G401 (cell line): ENCODE data around the gene TBL1XR1. TPM values are rescaled to one million over a fixed set of nuclear protein-coding genes. Genes with fewer than 3 reads are reported as not detected.
"Not testable (repeated sequence)": the region's sequence is repeated elsewhere in the genome, so short reads cannot be mapped to it uniquely, and the experiment has no call there.

ENCODE experiments used
- DNase-seq: peaks from one replicate; pipeline ENCODE4 v3.0.0-alpha.2; 2015; ENCODE audit warnings: low spot score
- in situ Hi-C: cut with HindIII; loops from 2 replicates; pipeline ENCODE4 v1.10.0; 2016; ENCODE audit warnings: low sequenced_read_pairs, mixed read lengths
- total RNA-seq: library from RNA; depleted of rRNA; stranded (reverse); fragments of >200 nt; shearing (Covaris generic); gene quantifications from 2 replicates; pipeline ENCODE4 v1.2.3, GENCODE V29; 2014

TBL1XR1 gene
- total RNA-seq, 1 experiment from 2014 or later: 68.1 TPM

DNA sequence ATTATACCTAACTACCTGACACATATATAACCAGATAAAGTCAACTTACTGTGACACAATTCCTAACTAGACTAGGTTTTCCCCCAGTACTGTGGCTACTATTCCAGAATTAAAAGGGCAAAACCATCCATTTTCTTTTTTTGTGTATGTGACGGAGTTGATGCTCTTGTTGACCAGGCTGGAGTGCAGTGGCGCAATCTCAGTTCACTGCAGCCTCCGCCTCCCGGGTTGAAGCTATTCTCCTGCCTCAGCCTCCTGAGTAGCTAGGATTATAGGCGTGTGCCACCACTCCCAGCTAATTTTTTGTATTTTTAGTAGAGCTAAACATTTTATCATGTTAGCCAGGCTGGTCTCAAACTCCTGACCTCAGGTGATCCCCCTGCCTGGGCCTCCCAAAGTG lies 7.1 kb downstream of the TBL1XR1 start:
- in situ Hi-C loops, DNase-seq: not testable (repeated sequence)

DNA sequence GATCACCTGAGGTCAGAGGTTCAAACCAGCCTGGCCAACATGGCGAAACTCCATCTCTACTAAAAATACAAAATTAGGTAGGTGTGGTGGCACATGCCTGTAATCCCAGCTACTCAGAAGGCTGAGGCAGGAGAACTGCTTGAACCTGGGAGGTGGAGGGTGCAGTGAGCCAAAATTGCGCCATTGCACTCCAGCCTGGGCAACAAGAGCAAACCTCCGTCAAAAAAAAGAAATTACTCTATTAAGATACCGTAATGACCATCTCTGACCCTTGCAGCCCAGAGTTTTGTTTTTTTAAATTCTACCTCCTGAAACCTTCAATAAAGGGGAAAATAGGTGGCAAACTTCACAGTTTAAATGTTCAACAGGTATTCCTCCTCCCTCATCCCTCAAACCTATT lies 9.0 kb downstream of the TBL1XR1 start:
- DNase-seq, in situ Hi-C loops: not testable (repeated sequence)

DNA sequence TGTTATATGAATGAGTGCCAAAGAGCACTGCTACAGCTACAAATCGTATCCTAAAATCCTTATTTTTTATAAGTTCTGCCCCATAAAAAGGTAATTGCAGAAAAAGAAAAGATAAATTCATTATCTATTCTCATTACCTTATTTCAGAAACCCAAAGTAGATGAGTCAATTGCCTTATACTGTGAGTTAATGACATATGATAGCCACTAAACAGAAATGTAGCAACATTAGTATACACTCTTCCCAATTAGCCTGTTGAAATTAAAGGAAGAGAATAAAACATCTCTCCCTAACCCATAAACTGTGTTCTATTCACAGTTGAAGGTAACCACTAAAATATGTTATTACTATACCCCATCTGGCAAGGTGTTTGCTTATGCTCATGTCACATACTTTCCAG lies 11.0 kb downstream of the TBL1XR1 start:
- in situ Hi-C loops: no loop called here
- DNase-seq: no peak

DNA sequence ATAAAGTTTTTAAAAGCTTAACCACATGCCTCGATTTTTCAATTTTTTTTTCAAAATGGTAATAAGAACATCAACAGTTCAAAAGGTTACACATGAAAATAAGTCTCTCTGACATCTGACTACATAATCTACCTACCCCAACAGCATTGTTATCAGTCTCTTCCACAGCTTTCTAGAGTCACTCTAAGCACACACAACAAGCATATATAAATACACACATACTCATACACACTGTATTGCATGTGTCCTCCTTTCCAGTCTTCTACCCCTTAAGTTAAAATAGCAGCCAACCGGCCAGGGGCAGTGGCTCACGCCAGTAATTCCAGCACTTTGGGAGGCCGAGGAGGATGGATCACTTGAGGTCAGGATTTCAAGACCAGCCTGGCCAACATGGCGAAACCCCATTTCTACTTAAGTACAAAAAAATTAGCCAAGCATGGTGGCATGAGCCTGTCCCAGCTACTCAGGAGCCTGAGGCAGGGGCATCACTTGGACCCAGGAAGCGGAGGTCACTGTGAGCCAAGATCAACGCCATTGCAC lies 12.2 kb downstream of the TBL1XR1 start:
- DNase-seq: no peak
- in situ Hi-C loops: no loop called here

DNA sequence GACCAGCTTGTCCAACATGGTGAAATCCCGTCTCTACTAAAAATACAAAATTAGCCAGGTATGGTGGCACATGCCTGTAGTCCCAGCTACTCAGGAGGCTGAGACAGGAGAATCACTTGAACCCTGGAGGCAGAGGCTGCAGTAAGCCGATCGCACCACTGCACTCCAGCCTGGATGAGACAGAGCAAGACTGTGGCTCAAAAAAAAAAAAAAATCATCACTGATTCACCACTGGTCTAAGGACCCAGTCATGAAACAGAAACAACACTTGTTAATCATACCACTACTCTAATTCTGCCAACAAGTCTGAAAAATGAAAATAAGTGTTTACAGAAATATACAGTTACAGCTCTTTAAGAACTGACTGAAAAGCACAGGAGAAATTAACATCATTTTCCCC lies 12.7 kb downstream of the TBL1XR1 start:
- in situ Hi-C loops, DNase-seq: not testable (repeated sequence)

DNA sequence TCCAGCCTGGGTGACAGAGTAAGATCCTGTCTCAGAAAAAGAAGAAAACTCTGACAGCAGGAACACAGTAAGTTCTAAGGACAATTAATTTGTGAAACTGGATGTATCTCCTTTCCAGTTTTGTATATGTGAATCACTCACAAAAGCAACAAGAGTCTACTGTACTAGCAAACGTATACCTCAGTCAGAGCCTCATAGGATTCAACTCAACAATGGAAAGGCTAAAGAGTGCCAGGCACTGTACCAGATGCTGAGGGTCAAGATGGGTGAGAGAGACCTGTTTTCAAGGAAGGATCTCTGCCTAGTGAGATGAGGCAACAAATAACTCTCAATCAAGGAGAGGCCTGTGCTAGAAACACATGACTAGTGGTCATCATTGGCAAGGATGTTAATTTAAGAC lies 14.9 kb downstream of the TBL1XR1 start:
- no peak for DNase-seq
- in situ Hi-C loops: no loop called here

DNA sequence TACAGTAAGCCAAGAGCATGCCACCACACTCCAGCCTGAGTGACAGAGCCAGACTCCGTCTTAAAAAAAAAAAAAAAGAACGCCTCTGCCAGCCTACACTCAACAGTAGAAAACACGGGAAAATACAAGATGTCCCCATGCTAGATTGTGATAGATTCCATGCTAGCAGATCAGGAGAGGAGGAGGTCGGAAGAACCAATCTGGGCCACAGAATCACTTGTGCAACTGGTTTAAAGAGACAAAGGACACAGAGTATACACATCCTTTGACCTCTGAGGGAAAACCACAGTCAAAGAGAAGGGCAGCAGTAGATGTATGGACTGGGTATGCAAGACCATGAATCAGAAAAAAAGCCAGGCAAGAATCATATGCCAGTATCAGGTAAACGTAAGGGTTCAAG lies 15.9 kb downstream of the TBL1XR1 start:
- no peak for DNase-seq
- in situ Hi-C loops: no loop called here

DNA sequence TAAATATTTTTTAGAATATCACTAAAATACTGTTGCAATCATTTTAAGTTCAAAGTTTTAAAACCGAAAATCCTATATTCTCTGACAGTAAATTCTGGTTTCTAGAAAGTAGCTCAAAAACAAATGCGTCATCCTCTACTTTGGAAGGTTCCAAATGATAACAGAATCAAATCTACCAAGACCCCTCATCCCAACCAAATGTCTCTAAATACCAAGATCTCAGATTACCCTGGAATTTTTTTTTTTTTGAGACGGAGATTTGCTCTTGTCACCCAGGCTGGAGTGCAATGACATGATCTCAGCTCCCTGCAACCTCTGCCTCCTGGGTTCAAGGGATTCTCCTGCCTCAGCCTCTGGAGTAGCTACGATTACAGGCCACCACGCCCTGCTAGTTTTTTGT lies 16.8 kb downstream of the TBL1XR1 start:
- in situ Hi-C loops: no loop called here
- no peak for DNase-seq

DNA sequence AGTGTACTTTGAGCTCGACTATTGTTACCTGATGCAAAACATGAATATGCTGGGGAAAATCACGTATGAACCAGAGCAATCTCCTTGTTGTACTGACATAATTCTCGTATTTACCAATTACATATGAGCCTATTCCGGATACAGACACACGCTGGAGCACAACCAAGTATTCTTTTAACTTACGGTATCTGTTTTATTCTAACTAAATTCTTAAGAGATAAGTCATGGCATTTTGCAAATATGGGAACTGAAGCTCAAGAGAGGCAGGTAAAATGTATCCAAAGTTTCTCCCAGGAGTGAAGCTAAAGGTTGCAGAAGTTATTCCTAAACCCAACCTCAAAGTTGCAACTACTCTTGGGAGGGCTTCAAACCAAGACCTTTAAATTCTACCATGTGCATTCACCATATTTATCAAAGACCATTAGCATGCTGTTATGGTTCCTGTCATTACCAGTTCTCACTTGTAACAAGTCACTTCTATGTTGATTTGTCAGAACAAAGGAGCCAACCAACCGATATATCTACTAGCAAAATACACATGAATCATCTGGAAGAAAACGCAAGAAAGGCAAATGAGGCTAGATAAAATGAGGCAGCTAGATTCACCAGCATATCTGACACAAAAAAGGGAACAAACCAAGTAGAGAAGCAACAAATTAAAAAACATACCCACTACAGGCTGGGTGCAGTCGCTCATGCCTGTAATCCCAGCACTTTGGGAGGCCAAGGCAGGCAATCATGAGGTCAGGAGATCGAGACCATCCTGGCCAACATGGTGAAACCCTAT lies 17.8 kb downstream of the TBL1XR1 start:
- DNase-seq: no peak
- in situ Hi-C loops: no loop called here

DNA sequence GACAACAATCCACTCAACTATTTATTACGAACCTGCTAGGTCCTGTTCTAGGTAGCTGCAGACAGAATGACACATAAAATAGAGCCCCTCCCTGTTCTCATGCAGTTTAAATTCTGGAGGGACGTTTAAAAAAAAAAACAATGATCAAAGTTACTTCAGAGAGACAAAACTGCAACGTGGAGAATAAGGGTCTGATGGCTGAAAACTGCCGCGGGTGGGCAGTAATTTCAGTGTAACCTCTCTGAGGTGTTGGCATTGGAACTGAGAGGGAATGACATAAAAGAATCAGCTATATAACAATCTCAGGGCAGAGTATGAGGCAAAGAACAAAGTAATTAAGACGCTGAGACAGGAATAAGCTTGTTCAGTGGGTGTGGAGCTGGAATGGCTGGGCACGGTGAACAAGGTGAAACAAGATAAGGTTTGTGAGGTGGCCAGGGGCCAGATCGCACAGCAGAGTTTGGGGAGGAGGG lies 19.5 kb downstream of the TBL1XR1 start:
- in situ Hi-C loops: no loop called here

DNA sequence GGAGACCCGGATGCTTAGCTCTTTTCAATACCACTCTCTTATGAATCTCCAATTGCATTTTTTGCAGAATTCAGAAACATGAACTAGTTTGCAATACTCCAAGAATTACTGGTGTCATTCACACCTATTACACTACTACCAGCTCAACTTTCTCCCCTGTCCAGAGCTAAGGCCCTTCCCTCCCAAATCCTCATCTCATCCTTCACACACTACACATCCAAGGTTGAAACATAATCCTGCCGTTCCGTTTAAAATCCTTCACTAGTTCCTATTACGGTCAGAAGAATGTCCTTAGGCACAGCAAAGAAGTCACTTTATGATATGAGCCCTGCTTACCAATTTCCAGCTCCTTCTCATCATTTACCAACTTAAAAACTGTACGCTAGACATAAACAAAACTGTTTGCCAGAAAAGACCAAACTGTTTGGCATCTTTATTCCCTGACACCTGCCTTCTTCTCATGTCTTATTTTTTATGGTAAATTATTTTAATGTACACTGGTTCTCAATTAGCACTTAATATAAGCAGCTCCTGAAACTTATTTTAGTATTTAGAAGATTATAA lies 22.6 kb downstream of the TBL1XR1 start:
- peak; percentile 54 for DNase-seq
- in situ Hi-C loops: no loop called here

More for the DNA sequence above, 19.5 kb downstream of the TBL1XR1 start:
- DNase-seq: no peak

DNA sequence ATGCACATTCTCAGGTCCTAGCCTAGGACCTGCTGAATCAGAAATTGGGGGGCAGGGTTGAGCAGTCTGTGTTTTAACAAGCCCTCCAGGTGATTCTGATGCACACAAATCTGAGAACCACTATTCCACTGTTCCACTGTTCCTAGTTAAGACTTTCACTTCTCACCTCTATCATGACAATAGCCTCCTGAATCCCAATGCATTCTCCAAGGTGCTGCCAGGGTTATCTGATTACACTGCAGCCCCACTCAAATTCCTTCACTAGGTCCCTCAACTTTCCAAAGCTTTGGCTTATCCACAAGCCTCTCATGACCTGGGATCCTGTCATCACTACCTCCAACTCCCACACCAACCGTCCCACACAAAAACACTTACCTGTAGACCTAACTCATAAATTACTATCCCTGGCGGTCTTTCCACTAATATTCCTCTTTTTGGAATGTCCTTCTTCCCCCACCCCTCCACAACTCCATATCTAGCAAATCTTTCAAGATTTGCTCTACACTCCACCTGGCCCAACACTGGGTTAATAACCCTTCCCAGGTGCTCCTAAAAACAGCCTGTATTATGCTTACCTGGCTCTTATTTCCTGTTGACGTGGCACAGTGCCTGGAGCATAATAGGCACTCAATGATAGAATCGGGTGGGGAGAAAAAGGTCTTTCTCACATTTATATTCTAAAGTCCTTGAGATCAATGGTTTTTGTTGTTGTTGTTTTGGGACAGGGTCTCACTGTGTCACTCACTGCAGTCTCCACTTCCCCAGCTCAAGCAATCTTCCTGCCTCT lies 27.2 kb downstream of the TBL1XR1 start:
- in situ Hi-C loops: no loop called here
- DNase-seq: no peak

DNA sequence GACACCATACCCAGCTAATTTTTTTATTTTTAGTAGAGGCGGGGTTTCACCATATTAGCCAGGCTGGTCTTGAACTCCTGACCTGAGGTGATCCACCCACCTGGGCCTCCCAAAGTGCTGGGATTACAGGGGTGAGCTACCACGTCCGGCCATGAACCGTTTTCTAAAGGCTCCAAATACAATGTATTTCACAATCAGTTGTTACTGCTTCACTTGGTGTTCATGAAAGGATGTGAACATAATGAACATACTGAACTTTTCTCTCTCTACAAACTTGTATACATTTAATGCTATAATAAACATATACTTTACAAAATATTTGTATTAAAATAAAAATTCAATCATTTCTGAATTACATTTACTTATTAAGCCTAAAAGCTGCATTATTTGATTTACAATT lies 28.9 kb downstream of the TBL1XR1 start:
- DNase-seq: no peak
- in situ Hi-C loops: no loop called here

DNA sequence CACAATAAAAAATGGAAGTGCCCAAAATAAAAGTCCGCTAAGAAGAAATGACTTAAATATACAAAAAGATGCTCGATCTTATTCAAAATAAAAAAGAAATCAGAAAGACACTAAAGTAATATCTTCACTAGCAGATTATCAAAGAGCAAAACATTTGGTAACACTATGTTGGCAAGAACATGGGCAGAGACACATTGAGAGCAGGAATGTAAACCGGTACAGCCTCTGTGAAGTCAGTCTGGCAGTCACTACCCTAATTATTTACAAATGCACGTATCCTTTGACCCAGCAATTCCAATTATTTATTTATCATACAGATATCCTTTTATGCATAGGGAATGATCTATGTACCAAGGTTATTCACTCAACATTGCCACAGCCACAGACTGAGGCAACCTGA lies 34.5 kb downstream of the TBL1XR1 start:
- no peak for DNase-seq
- in situ Hi-C loops: no loop called here

DNA sequence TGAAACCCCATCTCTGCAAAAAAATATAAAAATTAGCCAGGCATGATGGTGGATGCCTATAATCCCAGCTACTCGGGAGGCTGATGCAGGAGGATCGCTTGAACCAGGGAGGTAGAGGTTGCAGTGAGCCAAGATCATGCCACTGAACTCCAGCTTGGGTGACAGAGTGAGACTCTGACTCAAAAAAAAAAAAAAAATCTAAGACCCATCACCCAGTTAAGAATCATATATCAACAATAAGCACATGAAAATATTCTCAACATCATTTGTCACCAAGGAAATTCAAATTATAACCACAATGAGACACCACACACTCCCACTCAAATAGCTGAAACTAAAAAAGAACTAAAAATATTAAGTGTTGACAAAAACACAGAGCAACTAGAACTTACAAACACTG lies 35.7 kb downstream of the TBL1XR1 start:
- in situ Hi-C loops: not testable (repeated sequence)

DNA sequence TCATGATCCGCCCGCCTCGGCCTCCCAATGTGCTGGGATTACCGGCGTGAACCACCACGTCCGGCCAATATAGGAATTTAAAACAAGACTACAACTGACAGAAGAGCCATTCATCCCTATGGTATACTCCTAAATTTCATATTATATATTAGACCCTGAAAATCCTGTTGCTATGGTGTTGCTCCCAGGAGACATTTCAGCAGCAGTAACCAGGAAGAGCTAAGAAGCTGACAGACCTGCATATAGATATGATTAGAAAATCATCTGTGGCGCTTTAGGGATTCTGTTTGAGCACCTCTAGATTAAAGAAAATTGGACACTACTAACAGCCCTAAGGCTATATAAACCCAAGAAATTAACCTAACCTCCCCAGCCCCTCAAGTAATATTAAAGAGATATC lies 38.8 kb downstream of the TBL1XR1 start:
- in situ Hi-C loops: no loop called here
- no peak for DNase-seq

More for the DNA sequence above, 35.7 kb downstream of the TBL1XR1 start:
- not testable (repeated sequence) for DNase-seq

DNA sequence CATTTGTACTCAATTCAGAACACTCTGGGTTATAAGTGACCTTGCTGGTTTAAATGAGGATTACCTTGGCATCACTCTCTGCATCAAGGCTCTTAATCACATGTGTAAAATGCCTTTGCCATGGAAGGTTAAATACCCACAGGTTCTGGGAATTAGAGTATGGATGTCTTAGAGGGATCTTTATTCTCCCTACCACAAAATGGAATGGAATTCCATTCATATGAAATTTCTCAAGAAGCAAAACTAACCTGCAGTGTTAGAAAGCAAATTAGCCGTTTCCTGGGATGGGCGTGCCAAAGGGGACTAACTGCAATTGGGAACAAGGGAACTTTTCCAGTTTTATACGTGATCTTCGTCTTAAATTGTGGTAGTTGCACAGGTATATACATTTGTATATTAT lies 39.8 kb downstream of the TBL1XR1 start:
- DNase-seq: no peak
- in situ Hi-C loops: no loop called here

DNA sequence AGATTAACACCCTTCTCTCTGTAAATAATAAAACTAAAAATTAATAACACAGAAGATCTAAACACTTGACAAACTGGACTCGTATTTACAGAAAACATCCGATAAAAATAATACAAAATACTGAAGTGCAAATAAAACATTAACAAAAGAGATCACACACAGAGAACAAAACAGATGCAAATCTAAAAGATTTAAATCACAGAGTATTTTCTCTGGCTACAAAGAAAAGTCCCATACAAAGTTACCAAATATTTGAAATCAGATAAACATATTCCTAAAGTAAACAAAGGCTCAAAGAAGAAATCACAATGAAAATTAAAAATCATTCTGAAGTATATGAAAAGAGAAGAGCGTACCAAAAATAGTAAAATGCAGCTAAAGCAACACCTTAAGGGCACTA lies 42.5 kb downstream of the TBL1XR1 start:
- in situ Hi-C loops: no loop called here
- no peak for DNase-seq

DNA sequence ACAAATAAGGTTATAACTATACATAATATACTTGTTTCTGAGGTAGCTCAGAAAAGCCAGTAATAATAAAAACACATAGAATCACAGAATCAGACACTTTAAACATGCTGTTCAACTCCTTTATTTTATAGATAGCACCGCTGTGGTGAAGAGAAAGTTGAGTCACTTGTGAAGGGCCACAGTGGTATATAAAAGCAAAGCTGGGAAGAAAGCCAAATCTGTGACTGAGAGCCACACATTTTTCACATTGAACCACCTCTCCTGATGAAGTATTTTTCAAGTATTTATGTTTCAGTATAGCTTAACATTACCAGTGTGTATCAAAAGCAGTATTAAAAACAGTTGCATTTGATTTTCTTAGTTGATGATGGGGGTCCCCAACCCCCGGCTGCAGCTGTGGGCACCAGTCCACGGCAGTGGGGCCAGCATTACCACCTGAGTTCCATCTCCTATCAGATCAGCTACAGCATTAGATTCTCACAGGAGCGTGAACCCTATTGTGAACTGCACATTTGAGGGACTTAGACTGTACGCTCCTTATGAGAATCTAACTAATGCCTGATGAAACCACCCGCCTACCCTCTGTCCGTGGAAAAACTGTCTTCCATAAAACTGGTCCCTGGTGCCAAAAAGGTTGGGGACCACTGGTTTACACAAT lies 46.2 kb downstream of the TBL1XR1 start:
- DNase-seq: peak; percentile 44
- in situ Hi-C loops: no loop called here
